ENCODE results near the gene PGPEP1.
A peak's percentile ranks its signal among the peaks of the same experiment; 100 is the strongest.

PGPEP1 gene

DNA sequence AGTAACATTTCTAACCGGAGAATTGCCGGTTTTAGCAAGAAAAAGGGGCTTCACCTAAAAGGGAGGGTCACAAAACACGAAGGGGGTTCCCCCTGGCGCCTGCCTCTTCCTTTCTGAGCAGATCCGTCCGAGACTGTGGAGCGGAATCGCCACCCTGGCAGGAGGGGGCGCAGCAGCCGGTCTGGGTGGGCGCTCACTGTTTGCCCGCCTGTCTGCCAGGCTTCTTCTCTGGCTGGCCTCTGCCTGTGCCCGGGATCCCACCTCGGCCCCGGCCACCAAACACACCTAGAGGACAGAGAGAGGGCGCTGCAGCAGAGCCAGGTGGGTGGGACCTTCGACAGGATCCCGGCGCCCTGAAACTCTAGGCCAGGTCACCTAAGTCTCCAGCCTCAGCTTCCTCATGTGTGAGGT, 33.1 kb upstream of the PGPEP1 start:
- TF ChIP-seq, protein P1, sequence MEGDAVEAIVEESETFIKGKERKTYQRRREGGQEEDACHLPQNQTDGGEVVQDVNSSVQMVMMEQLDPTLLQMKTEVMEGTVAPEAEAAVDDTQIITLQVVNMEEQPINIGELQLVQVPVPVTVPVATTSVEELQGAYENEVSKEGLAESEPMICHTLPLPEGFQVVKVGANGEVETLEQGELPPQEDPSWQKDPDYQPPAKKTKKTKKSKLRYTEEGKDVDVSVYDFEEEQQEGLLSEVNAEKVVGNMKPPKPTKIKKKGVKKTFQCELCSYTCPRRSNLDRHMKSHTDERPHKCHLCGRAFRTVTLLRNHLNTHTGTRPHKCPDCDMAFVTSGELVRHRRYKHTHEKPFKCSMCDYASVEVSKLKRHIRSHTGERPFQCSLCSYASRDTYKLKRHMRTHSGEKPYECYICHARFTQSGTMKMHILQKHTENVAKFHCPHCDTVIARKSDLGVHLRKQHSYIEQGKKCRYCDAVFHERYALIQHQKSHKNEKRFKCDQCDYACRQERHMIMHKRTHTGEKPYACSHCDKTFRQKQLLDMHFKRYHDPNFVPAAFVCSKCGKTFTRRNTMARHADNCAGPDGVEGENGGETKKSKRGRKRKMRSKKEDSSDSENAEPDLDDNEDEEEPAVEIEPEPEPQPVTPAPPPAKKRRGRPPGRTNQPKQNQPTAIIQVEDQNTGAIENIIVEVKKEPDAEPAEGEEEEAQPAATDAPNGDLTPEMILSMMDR (IDR thresholded peaks at IDR 0.05) = no peak
- no peak for DNase-seq (ENCODE audit: low spot score)
- Histone ChIP-seq H3K4me3 (peak overlapping the region; percentile 39), H3K27ac (peak overlapping the region; percentile 93 to 97)

GRCh38 chr19:18308051-18308947, 32.1 kb upstream of the PGPEP1 start:
- Histone ChIP-seq H3K4me3 (peak overlapping the region; percentile 39), H3K27ac (peak overlapping the region; percentile 93 to 97)
- no peak for DNase-seq (ENCODE audit: low spot score)

DNA sequence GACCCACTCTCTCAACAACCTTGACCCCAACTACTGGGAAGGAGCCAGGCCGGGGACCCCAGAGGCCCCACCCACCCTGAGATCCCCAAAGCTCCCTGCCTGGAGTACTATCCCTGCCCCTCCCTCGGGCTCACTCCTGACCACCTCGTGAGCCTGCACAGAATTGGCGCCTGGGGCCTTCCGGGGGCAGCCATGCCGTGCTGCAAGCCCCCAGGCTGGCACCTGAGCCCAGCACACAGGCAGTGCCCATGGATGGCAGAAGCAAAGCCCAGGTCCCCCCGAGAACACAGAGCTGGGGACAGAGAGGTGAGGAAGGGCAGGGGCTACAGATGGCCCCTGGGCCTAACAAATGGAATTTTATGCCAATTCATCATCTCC, 31.5 kb upstream of the PGPEP1 start:
- H3K27ac ChIP-seq = peak overlapping the region; percentile 93 to 97
- TF ChIP-seq, protein P1 (IDR thresholded peaks at IDR 0.05) = no peak
- H3K4me3 ChIP-seq = no peak overlapping the region
- no peak for DNase-seq (ENCODE audit: low spot score)

More at GRCh38 chr19:18308051-18308947, 32.1 kb upstream of the PGPEP1 start:
- TF ChIP-seq, protein P1 (IDR thresholded peaks at IDR 0.05) = no peak

DNA sequence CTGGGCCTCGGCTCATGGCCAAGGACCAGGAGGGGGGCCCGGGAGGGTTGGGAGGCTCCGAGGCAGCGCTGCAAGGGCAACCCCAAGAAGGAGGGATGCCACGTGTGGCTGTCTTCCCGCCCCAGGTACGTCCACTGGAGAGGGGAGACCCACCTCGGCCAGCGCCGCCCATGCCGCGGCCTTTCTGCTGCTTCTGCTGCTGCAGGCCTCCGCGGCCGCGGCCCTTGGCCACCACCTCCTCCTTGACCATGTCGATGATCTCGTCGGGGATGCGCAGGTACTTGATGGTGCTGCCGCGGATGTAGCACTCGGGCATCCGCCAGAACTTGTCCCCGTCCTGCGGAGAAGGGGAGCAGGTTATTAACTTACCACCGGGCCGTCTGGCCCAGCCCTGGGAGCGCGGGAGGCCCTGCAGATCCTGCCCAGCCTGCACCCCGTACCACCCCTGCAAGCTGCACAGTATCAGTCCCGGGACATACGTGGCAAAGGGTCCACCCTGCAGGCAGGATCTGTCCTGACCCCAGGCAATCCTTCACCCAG, 30.8 kb upstream of the PGPEP1 start:
- TF ChIP-seq, protein P1 (IDR thresholded peaks at IDR 0.05) = no peak
- no peak for DNase-seq (ENCODE audit: low spot score)
- Histone ChIP-seq H3K27ac (no peak overlapping the region), H3K4me3 (no peak overlapping the region)

GRCh38 chr19:18310118-18310909, 30.1 kb upstream of the PGPEP1 start:
- no peak for DNase-seq (ENCODE audit: low spot score)
- TF ChIP-seq, protein P1 (IDR thresholded peaks at IDR 0.05) = no peak
- Histone ChIP-seq H3K4me3 (no peak overlapping the region), H3K27ac (no peak overlapping the region)

DNA sequence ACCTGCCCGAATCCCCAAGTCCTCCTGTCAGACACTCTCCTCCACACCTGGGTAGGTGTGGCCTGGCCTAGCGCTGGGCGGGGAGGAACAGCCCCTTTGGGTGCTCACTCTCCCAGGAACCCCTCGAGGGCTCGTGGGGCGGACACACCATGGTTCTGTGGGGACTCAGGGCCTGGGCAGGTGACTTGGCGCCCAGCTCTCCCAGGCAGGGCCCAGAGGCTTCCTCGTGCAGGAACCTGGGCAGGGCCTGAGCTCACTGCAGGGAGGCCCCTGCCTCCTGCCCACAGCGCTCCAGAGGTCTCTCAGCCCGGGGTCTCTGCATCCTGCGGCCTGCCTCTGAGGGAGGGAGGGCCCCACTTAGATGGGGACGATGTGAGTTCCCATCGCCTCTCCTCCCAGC, 29.4 kb upstream of the PGPEP1 start:
- no peak for DNase-seq (ENCODE audit: low spot score)
- TF ChIP-seq, protein P1 (IDR thresholded peaks at IDR 0.05) = no peak
- H3K4me3 ChIP-seq = no peak overlapping the region
- no peak overlapping the region for H3K27ac ChIP-seq
